HG03108 (cell line): ENCODE results near the gene LRRC28.

Experiments
- ATAC-seq: cut with Tn5 transposase; IDR thresholded peaks from one replicate; pipeline ENCODE4 v1.9.1; 2021; ENCODE audit warnings: moderate library complexity; ENCODE audit not compliant: unreplicated experiment

The LRRC28 gene

DNA sequence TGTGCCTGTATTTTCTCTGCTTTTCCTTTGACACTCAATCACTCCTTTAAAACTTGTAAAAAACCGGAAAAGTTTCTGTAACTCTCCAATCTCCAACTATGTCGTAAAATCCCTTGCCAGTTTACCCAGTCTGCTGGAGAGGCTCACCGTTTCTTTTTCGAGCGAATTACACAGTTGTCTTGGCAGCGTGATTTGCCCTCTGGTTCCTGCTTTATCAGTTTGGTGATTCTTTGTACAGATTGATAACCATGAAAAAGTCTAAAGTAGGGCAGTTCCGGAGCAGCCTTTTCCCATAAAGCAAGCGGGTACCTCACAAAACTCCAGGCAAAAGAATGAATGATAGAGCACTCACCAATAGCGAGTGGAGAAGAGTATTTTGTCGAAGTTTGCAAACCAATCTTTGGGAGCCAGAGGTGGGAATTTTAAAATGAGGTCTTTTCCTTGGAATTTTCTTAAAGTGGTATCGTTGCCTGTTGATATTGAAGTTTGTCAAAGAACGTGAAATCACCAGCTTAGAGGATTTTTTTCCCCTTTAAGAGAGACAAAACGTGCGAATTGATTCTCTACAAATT lies 1.9 kb upstream of the LRRC28 start, which contains the start of gene TTC23:
Gene TTC23 (minus strand): TSS at position 312 of the 572 bp plus-strand sequence. CDS start 20,869 bp downstream, outside the sequence.
- no peak for ATAC-seq

DNA sequence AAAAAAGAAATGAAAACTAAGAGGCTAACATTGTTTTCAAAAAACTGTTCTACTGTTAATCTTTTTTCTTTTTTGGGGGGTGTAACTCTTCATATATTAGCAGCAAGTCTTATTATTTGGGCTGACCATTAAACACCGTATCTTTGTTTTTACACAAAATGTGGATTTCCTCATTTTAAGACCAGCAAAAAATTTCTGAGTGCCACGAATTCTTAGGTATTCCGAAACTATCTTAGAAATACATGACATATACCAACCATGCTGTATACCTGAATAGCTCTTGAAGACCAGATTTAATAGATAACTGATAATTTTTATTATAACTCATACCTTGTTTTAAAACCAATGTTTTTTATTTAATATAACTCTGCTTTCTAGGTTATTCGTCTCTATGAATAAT lies 1.3 kb upstream of the LRRC28 start:
- ATAC-seq: no peak

DNA sequence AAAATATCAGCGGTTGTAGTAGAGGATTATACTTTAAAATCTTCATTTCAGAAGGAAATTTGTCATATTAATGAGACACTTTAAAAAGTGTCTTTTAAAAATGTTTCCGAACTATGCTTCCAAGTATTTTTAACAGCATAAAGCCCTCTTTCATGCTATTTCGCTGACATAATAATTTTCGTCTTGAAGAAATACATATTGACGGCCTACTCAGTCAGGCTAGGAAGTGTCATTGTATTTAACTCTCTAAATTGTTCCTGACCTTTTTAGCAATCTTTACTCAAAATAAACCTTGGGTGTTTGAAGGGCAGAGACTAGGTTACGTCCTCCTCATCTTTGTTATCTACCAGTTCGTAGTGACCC lies 806 bp upstream of the LRRC28 start:
- no peak for ATAC-seq

DNA sequence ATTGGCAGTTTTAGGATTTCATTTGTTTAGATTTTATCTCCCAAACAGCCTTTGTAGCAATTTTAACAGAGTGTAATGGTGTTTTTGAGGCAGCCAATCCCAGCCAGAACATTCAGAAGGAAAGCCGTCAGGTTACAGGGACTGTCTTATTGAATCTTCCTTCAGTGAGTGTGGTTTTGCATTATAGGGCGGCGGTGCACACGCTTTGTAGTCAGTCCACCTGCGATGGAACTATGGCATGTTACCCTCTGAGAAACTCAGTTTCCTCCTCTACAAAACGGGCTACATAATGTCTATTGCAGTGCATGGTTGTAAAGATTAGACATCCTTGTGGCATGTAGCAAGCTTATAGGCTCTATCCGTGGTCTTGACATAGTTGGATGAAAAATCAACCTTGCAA lies 1.0 kb downstream of the LRRC28 start:
- no peak for ATAC-seq

DNA sequence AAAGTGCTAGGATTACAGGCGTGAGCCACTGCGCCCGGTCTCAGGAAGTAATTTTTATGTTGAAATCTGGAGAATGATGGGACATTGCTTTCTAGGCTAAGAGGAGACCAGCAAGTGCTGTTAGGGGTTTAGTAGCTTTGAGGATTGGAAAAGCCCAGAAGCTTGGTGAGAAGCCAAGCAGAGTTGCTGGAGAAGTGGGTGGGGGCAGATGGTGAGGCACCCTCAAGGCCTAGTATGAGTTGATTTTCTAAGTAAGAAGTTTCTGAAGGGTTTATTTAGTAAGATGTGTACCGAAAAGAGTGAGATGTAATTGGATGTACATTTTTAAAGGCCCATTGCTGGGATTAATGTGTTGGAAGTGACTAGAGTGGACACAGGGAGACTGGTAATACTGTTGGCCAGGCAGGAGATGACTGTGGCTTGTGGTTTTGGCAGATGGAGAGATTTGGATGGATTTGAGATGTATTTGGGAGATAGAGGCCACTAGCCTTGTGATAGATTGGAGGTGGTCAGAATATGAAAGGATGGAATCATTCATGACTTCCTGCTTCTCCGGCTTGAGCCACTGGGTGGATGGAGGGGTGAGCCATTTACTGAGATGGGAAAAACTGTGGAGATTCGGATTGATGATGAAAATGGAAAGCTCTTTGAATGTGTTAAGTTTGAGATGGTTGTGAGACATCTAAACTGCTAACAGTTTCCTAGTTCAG lies 2.3 kb downstream of the LRRC28 start:
- no peak for ATAC-seq

DNA sequence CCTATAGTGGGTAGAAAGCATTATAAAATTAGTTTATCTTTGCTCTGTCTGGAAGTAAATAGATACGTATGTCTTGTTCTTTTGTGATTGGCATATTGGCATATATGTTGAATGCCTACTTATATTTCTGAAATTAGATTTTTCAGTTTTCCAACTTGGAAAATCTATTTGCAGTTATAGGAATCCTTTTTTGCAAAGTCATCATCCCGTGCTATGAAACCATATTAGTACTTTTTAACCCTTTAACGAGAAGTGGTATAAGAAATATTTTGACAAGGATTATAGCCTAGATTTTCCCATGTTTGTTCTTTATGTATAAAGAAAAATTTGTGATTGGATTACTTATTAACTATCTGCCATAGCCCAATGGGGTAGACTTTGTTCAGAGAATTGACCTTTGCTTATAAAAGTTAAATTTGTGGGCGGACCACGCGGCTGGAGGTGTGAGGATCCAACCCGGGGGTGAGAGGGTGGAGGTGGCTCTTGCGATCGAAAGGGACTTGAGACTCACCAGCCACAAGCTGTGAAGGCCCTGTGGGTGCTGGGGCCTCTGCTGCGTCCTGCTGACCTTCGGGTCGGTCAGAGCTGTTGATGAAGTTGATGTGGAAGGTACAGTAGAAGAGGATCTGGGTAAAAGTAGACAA lies 5.9 kb downstream of the LRRC28 start:
- no peak for ATAC-seq

DNA sequence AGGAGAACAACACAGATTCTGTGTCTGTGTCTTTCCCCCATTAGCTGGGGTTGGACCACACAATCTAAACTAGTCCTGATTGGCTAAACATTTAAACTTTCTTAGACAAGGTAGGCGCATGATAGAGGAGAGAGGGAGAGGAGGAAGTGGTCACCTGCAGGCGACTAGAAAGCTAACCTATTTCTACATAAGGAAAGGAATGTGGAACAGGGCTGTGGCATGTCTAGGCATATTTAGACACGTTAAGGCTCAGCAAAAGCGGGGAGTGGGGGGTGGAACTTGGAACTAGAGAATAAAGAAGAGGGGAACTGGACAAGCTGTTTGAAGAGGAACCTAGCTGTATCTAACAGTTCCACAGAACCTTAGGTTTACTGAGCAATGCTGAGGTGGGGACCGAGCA lies 12.8 kb downstream of the LRRC28 start:
- no peak for ATAC-seq

DNA sequence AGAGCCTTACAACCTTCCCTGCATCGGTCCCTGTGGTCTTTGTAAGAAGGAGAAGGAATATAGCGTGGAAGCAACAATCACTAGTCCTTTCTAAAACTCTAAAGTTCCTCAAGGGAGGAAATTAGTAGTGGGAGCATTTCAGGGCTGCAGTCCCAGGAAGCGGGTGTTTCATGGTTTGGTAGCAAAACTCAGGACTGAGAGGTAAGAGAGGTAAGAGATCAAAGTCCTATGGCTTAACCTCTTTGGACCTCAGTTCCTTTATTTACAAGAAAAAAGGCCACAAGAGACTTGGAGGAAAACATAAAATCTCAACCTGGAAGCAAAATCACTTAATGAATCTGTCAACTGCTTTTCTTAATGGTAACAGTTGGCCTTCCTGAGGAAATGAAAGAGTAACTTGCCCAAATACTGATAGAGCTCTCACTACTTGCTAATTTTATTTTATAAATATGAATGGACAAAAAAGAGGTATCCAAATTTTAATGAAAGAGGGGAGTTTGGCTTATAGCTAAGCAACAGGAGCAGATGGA lies 14.3 kb downstream of the LRRC28 start:
- ATAC-seq: no peak

DNA sequence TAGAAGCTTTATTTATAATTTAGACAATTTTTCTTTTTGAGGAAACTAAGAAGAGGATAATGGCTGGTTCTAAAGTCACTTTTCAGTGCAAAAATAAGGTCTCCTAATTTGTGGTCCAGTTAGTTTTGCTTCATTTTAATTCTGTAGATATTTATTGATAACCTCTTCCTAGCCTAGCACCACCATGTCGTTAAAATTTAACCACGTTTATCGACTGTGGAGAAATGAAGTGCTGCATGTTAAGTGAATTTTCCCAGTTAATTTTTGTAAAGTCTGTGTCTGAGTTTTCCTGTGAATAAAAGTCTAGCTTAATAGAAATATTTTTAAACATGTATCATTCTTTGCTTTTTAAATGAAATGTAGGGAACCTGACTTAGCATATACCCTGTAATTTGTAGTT lies 16.7 kb downstream of the LRRC28 start:
- ATAC-seq: no peak

DNA sequence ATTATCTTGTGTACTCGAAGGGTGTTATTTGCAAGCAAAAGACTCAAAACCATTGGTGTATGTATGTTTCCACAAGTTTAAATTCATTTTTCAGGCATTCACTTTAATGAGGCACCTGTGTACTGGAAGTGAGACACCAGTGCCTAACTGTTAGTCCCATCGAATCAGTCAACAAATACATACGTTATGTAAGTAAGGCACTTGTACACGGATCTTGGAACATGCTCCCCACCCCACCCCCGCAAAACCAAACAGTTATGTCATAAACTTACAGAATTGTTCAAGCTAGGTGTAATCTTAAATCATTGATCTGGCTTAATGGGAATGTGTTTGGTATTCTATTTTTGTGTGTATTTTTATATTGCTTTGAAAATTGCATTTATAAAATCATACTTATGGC lies 17.1 kb downstream of the LRRC28 start:
- no peak for ATAC-seq

DNA sequence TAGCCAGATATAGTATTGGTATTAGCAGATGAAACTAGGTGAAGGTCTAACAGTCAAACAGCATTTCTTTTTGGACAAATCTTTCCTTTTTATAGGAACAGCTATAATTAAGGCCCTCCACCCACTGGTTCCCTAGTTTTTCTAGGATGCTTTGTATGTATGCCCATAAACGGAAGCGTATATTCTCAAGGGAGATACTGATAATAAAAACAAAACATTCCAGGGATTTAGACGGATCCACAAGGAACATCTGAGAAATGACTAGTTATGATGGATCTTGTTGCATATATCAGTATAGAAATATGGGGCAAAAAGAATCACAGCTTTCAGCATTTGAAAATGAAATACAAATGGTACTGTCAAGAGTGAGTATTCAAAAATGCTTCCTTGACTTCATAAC lies 22.5 kb downstream of the LRRC28 start:
- no peak for ATAC-seq

DNA sequence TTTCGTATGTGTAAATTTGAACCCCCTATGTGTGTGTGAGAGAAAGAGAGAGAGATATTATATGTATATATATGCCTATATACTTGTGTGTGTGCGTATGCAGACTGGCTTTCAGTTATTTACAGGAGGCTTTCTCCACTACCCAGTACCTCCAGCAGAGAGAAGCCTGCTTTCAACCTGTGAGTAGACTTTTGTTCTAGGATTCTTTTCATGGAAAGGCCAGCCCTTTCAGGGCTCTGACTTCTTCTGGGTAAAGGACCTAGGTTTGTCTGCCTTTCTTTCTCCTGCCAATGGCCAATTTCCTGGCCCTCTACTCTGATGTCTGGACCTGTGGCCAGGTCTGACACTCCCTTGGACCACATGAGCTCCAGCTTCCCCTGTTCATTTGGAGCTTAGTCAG lies 23.8 kb downstream of the LRRC28 start:
- no peak for ATAC-seq

DNA sequence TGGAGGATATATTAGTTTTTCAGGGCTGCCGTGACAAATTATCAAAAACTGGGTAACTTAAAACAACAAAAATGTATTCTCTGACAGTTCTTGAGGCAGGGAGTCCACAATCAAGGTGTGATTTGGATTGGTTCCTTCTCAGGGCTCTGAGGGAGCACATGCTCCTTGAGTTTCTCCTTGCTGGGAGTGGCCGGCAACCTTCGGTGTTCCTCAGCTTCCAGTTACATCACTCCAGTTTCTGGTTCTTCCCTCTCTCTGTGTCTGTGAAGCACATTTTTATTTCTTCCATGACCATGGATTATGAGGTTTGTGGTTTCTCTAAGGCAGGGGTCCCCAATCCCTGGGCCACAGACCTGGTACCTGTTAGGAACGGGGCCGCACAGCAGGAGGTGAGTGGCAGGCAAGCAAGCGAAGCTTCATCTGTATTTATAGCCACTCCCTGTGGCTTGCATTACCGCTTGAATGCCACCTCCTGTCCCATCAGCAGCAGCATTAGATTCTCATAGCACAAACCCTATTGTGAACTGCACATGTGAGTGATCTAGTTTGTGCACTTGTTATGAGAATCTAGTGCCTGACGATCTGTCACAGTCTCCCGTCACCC lies 24.3 kb downstream of the LRRC28 start:
- ATAC-seq: no peak

DNA sequence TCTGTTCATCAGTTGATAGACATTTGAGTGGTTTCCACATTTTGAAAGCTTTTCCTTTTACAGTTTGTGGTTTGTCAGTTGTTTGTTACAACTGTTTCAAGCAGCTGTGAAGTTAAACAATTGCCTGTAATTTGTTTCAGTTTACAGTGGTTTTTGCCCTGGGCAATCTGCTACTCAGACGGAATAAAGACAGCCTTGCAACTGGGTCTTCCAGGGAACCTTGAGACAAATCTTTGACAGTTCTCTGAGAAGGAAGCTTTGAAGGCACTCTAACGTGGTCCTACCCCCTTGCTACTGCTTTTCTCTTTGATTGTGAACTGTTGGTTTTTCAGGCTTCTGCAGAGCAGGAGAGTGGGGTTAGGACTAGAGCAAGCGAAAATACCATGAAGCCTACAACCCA lies 28.0 kb downstream of the LRRC28 start:
- ATAC-seq: no peak

DNA sequence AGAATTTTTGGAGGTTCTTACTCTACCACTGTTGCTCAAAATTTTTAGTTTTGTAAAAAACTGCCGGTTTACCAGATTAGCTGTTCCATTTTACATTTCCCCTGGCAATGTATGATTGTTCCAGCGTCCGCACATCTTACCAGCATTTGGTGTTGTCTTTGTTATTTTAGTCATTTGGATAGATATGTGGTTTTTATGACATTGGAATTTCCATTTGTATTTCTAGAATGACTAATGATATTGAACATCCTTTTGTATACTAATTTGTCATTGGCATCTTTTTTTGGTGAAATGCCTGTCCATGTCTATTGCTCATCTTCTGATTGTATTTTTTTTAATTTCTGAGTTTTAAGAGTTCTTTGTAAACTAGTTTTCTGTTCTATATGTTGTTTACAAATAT lies 28.5 kb downstream of the LRRC28 start:
- ATAC-seq: no peak

DNA sequence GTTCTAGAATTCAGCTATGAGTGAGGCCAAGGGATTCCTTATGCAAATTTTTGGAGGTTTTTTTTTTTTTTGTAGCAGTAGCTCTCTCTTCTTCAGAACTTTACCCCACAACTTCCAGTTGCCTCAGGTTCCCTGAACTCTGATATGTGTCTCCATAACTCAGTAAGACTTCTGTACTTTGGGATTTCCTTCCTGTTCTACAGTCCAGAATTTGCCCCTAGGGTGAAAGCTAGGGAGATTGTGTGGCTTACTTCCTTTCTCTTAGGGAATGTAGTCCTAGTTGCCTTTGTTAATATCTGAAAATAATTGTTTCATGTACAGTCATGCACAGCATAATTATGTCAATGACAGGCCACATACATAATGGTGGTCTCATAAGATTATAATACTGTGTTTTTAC lies 30.8 kb downstream of the LRRC28 start:
- no peak for ATAC-seq

DNA sequence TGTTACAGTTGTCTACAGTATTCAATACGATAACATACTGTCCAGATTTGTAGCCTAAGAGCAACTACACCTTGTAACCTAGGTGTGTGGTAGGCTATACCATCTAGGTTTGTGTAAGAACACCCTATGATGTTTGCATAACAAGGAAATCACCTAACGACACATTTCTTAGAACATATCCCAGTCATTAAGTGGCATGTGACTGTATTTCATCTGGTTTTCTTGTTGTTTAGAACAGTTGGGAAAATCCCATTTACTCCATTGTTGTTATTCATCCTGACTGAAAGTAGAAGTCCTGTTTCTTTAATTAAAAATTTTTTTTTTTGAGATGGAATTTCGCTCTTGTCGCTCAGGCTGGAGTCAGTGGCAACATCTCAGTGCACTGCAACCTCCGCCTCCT lies 31.3 kb downstream of the LRRC28 start:
- no peak for ATAC-seq

DNA sequence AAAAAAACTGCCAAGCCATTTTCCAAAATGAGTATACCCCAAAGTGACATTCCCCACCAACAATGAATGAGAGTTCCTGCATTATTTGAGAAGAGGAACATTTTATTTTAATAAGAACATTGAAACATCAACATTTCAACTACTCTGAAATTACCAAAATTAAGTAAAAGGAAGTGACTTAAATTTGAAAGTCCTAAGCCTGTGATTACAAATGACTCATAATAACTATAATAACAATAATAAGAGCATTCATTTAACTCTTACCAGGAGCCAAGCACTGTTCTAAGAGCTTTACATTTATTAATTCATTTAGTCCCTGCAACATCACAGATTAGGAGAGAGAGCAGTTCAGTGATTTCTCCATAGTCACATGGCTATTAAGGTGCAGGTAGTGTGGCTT lies 32.4 kb downstream of the LRRC28 start:
- ATAC-seq: no peak

DNA sequence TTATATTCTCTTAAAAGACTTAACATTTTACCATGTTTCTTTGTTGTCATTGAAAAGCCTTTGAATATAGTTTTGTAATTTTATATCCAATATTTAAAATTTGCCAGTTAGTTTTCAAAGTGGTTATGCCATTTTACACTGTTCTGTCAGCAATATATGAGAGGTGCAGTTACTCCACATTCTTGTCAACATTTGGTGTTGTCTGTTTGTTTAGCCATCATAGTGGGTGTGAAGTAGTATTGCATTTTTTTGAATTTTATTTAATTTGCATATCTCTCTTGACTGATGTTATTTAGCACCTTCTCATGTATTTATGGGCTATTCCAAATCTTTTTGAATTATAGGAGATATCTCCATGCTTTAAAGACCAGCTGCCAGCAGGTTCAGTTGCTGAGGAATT lies 40.4 kb downstream of the LRRC28 start:
- no peak for ATAC-seq

DNA sequence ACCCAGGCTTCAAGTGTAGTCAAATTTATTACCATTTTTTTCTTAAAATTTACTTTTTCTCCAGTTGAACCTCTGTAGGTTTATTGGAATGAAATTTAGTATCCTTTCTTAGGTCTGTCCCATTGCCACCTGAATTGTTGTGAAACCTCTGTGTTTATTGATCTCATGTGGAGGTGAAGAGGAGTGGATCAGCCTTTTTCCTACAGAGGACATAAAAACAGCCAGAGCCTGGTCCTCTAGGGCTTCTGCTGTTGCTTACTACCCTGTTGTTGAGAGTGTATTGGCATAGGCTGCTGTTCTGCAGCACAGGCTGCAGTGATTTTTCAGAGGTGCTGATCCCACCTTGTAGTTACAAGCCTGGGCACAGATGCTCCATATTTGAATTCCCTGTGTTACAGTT lies 44.6 kb downstream of the LRRC28 start:
- no peak for ATAC-seq

DNA sequence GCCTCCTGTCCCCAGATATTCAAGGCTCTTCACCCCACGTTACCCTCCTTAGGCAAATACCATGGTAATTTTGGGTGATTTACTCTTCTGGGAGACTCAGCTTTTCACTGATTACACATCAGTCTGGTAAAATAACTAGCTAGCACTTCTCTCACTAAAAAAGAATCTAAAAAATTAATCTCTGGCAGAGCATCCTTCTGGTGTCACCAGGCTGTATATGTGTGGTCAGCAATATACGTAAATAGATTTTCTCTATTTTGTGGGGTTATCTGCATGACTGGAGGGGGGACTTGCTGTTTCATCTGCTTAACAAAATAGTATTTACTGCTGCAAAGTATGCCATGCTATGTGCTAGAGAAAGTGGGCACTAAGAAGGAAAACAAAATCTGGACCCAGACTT lies 45.1 kb downstream of the LRRC28 start:
- ATAC-seq: no peak

DNA sequence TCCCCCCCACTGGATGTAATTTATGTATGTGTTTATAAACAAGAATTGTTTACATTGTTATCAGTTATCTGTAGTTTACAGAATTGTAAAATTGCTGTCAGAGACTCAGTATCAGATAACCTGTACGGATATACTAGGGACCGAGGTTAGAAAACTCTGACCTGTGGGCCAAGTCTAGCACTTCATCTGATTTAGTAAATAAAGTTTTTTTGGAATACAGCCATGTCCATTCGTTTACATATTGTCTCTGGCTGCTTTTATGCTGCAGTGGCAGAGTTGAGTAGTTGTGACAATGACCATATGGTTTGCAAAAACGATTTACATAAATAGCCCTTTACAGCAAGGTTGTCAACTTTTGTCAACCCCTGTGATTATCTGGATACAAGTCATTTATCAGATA lies 52.6 kb downstream of the LRRC28 start:
- ATAC-seq: no peak
